Progenitor cell of endocrine pancreas (in vitro differentiated cells): Measurements from ENCODE around the gene GABBR2. TPM values are rescaled to one million over a fixed set of nuclear protein-coding genes. Genes with fewer than 3 reads are reported as not detected.

Source experiments
- DNase-seq: peaks from one replicate; pipeline ENCODE4 v3.0.0; 2021; ENCODE audit warnings: low spot score; ENCODE audit not compliant: unreplicated experiment
- H3K27ac Mint-ChIP-seq: 2 replicates; pipeline ENCODE4 v1.8.0; 2021; ENCODE audit warnings: mild to moderate bottlenecking, moderate library complexity, mixed read lengths
- H3K27me3 Mint-ChIP-seq: 2 replicates; pipeline ENCODE4 v1.8.0; 2021; ENCODE audit warnings: mixed read lengths
- H3K36me3 Mint-ChIP-seq: 2 replicates; pipeline ENCODE4 v1.8.0; 2022; ENCODE audit warnings: mixed read lengths; ENCODE audit not compliant: insufficient read depth
- H3K4me1 Mint-ChIP-seq: 2 replicates; pipeline ENCODE4 v1.8.0; 2021; ENCODE audit warnings: low read depth, mixed read lengths
- H3K4me3 Mint-ChIP-seq: 2 replicates; pipeline ENCODE4 v1.8.0; 2021; ENCODE audit warnings: low read depth, mild to moderate bottlenecking, moderate library complexity, mixed read lengths
- H3K9me3 Mint-ChIP-seq: 2 replicates; pipeline ENCODE4 v1.8.0; 2021; ENCODE audit warnings: low read depth, mixed read lengths
- CTCF ChIP-seq: fragments of 200-600 bp; sonication (generic); IDR thresholded peaks from one replicate; pipeline ENCODE4 v1.5.0; 2021; ENCODE audit warnings: antibody characterized with exemption, mild to moderate bottlenecking; ENCODE audit not compliant: unreplicated experiment
- total RNA-seq: library from RNA; stranded (reverse); gene quantifications from 2 replicates; pipeline ENCODE4 v1.2.1, GENCODE V29; 2021

GABBR2 gene
- total RNA-seq, 1 donor from 2014 or later: 0.84 TPM

- Mint-ChIP-seq H3K27me3 (peaks cover 6% of the 10 kb centered on the region), H3K4me1 (no peaks in the 10 kb centered on the region), H3K9me3 (no peaks in the 10 kb centered on the region), H3K36me3 (no peaks in the 10 kb centered on the region), H3K27ac (no peak overlapping the region), H3K4me3 (no peak overlapping the region)
- no peak for TF ChIP-seq CTCF
- DNase-seq: no peak
Observed at GRCh38 chr9:98328141-98328540, 380.6 kb downstream of the GABBR2 start.

- H3K9me3 Mint-ChIP-seq: no peaks in the 10 kb centered on the region
- DNase-seq: no peak
- H3K36me3 Mint-ChIP-seq: no peaks in the 10 kb centered on the region
Observed at GRCh38 chr9:98327249-98327561, 381.5 kb downstream of the GABBR2 start.

GRCh38 chr9:98326459-98327248, 382.1 kb downstream of the GABBR2 start:
- H3K27ac Mint-ChIP-seq: no peak overlapping the region
- H3K9me3 Mint-ChIP-seq: no peaks in the 10 kb centered on the region
- no peaks in the 10 kb centered on the region for H3K36me3 Mint-ChIP-seq
- H3K4me1 Mint-ChIP-seq: no peaks in the 10 kb centered on the region
- no peak for DNase-seq
- no peak for TF ChIP-seq CTCF
- peaks cover 14% of the 10 kb centered on the region for H3K27me3 Mint-ChIP-seq
- no peak overlapping the region for H3K4me3 Mint-ChIP-seq

More at GRCh38 chr9:98327249-98327561, 381.5 kb downstream of the GABBR2 start:
- TF ChIP-seq CTCF: no peak
- no peak overlapping the region for H3K27ac Mint-ChIP-seq
- H3K4me3 Mint-ChIP-seq: no peak overlapping the region
- peaks cover 12% of the 10 kb centered on the region for H3K27me3 Mint-ChIP-seq
- no peaks in the 10 kb centered on the region for H3K4me1 Mint-ChIP-seq

- Mint-ChIP-seq H3K4me3 (no peak overlapping the region), H3K9me3 (no peaks in the 10 kb centered on the region), H3K36me3 (no peaks in the 10 kb centered on the region), H3K27ac (no peak overlapping the region), H3K27me3 (peaks cover 11% of the 10 kb centered on the region), H3K4me1 (no peaks in the 10 kb centered on the region)
- no peak for DNase-seq
- no peak for TF ChIP-seq CTCF
Observed at GRCh38 chr9:98324801-98325200, 383.9 kb downstream of the GABBR2 start.

GRCh38 chr9:98323831-98324135, 385.0 kb downstream of the GABBR2 start:
- H3K36me3 Mint-ChIP-seq: no peaks in the 10 kb centered on the region
- no peaks in the 10 kb centered on the region for H3K4me1 Mint-ChIP-seq
- H3K4me3 Mint-ChIP-seq: no peak overlapping the region
- H3K9me3 Mint-ChIP-seq: no peaks in the 10 kb centered on the region
- no peak for DNase-seq
- no peak overlapping the region for H3K27ac Mint-ChIP-seq
- TF ChIP-seq CTCF: no peak
- H3K27me3 Mint-ChIP-seq: peaks cover 8% of the 10 kb centered on the region
